ENCODE results near the gene ADAMTS2.

The ADAMTS2 gene

DNA sequence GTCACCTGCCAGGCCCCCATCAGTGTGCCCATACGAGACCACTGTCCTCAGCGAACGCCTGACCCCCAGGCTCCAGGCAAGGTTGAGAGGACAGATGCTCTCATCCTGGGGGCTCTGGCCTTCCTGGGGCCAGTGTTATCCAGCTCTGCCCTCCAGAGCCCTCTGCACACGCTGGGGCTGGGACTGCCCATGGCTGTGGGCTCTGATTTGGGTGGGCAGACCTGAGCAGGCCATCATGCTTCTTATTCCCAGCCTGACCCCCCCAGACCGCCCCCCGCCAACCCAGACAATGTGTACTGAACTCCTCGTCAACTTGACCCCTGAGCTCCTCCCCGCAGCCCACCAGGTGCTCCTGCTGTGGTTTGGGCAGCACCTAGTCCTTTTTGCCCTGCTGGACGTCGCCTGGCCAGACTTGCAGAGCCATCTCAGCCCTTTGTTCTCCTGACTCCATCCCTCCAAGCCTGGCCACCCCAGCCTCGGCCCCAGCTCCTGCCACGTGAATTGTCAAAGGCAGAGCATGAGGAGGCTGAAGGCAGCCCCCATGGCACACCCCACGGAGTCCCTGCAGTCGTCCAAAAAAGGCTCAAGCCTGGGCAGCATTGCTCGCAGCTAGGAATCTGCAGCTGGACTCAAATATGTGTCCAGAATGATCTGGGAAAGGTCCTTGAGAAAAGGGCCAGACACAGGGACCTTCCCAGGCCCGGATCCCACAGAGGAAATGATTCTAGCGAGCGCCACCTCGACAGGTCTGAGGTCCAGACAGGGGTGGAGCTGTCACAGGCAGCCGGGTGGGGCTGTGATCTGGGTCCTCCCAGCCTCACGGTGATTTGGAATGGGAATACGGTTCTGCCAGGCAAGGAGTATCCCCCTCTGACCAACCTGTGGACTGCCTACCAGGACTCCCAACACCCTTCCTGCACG, 87.0 kb downstream of the ADAMTS2 start:
- no peaks in the 10 kb centered on the region for H3K4me1 ChIP-seq (ENCODE audit: control insufficient read depth in 2 of 2, insufficient read depth in 2 of 2, low read length in 2 of 2)
- H3K9ac ChIP-seq (ENCODE audit: low read depth in 1 of 2, low read length in 2 of 2): no peak overlapping the region
- no peaks in the 10 kb centered on the region for H3K27me3 ChIP-seq (ENCODE audit: control insufficient read depth in 2 of 2, insufficient read depth in 2 of 2, low read length in 2 of 2)
- H3K9me3 ChIP-seq (ENCODE audit: control insufficient read depth in 2 of 2, low read length in 2 of 2): no peaks in the 10 kb centered on the region
- H3K36me3 ChIP-seq (ENCODE audit: control insufficient read depth in 2 of 2, insufficient read depth in 2 of 2, low read length in 2 of 2): no peaks in the 10 kb centered on the region
- H3K27ac ChIP-seq (ENCODE audit: low read depth in 2 of 2, low read length in 2 of 2): no peak overlapping the region
- H3K4me3 ChIP-seq (ENCODE audit: low read length in 2 of 2): no peak overlapping the region

GRCh38 chr5:179257176-179257682, 88.0 kb downstream of the ADAMTS2 start:
- Histone ChIP-seq H3K27ac (ENCODE audit: low read depth in 2 of 2, low read length in 2 of 2) (no peak overlapping the region), H3K27me3 (ENCODE audit: control insufficient read depth in 2 of 2, insufficient read depth in 2 of 2, low read length in 2 of 2) (no peaks in the 10 kb centered on the region), H3K9me3 (ENCODE audit: control insufficient read depth in 2 of 2, low read length in 2 of 2) (no peaks in the 10 kb centered on the region), H3K9ac (ENCODE audit: low read depth in 1 of 2, low read length in 2 of 2) (no peak overlapping the region), H3K4me3 (ENCODE audit: low read length in 2 of 2) (no peak overlapping the region), H3K36me3 (ENCODE audit: control insufficient read depth in 2 of 2, insufficient read depth in 2 of 2, low read length in 2 of 2) (no peaks in the 10 kb centered on the region), H3K4me1 (ENCODE audit: control insufficient read depth in 2 of 2, insufficient read depth in 2 of 2, low read length in 2 of 2) (no peaks in the 10 kb centered on the region)

DNA sequence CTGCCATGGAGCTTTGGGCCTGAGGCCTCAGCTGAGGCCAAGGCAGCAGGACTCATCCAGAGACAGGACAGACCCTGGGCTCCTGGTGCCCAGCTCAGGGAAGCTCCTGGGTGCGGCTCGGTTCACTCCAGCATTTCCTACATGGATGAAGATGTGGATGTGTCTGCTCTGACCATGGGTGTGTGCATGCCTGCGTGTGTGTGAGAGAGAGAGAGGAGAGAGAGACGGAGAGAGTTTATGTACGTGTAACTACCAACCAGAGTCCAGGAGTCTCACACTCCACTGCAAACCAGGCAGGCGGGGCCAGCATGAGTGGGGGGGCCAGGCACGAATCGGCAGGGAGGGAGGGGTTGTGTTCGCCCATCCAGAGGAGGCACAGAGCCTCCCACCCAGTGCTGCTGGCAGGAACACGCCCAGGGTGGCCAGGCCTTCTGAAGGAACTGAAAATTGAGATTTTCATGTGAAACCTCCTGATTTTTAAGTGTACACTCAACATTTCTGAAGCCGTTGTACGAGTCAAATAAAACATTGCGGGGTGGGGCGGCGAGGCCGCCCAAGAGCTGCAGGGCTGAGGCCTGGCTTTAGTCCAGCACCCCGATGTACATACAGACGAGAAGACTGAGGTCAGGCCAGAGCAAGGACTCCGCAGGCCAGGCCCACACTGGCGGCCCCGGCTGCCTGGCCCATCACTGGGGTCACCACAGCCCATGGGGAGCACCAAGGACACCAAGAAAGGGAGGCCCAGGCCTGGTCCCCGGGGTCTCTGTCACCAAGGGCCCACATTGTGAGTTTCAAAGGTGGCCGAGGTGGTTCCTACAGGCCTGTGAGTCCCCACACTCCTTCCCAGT, 88.7 kb downstream of the ADAMTS2 start:
- H3K9ac ChIP-seq (ENCODE audit: low read depth in 1 of 2, low read length in 2 of 2): no peak overlapping the region
- H3K4me1 ChIP-seq (ENCODE audit: control insufficient read depth in 2 of 2, insufficient read depth in 2 of 2, low read length in 2 of 2): no peaks in the 10 kb centered on the region
- H3K36me3 ChIP-seq (ENCODE audit: control insufficient read depth in 2 of 2, insufficient read depth in 2 of 2, low read length in 2 of 2): no peaks in the 10 kb centered on the region
- no peak overlapping the region for H3K27ac ChIP-seq (ENCODE audit: low read depth in 2 of 2, low read length in 2 of 2)
- H3K27me3 ChIP-seq (ENCODE audit: control insufficient read depth in 2 of 2, insufficient read depth in 2 of 2, low read length in 2 of 2): no peaks in the 10 kb centered on the region
- H3K9me3 ChIP-seq (ENCODE audit: control insufficient read depth in 2 of 2, low read length in 2 of 2): no peaks in the 10 kb centered on the region
- no peak overlapping the region for H3K4me3 ChIP-seq (ENCODE audit: low read length in 2 of 2)

DNA sequence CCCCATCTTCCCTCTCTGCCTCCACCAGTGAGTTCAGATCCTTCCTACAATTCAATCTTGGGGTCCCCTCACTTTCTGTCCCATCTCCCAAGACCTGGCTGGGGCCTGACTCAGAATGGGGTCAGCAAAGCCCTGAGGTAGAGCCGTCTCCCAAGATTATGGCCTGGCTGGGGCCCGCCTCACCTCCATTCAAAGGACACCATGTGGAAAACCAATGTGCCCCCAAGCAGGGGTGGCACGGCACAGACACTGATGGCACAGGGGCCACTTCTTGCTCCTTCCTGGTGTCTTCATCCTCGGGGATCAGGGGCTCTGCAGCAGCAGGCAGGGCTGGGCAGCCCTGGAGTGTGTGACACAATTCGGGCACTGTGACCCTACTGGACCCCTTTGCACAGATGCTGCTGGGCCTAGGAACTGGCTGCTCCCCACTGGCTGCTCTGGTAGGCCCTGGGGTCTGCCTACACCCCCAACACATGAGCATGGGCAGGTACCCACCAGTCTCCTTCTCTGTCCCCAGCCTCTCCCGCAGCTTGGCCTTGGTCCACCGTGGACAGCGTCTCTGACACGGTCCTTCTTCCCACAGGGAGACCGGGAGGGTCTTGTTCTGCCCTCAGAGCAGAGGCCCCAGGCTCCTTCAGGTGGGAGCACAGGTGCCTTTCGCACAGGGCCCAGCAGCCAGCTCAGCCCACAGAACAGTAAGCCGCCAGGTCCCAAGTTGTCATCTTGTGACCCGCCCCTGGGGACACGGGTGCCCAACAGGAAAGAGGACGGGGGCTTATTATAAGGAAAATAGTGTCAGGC, 89.5 kb downstream of the ADAMTS2 start:
- Histone ChIP-seq H3K4me1 (ENCODE audit: control insufficient read depth in 2 of 2, insufficient read depth in 2 of 2, low read length in 2 of 2) (no peaks in the 10 kb centered on the region), H3K9me3 (ENCODE audit: control insufficient read depth in 2 of 2, low read length in 2 of 2) (no peaks in the 10 kb centered on the region), H3K36me3 (ENCODE audit: control insufficient read depth in 2 of 2, insufficient read depth in 2 of 2, low read length in 2 of 2) (no peaks in the 10 kb centered on the region), H3K27me3 (ENCODE audit: control insufficient read depth in 2 of 2, insufficient read depth in 2 of 2, low read length in 2 of 2) (no peaks in the 10 kb centered on the region), H3K27ac (ENCODE audit: low read depth in 2 of 2, low read length in 2 of 2) (no peak overlapping the region), H3K9ac (ENCODE audit: low read depth in 1 of 2, low read length in 2 of 2) (no peak overlapping the region), H3K4me3 (ENCODE audit: low read length in 2 of 2) (no peak overlapping the region)

- Histone ChIP-seq H3K27ac (ENCODE audit: low read depth in 2 of 2, low read length in 2 of 2) (no peak overlapping the region), H3K36me3 (ENCODE audit: control insufficient read depth in 2 of 2, insufficient read depth in 2 of 2, low read length in 2 of 2) (no peaks in the 10 kb centered on the region), H3K27me3 (ENCODE audit: control insufficient read depth in 2 of 2, insufficient read depth in 2 of 2, low read length in 2 of 2) (no peaks in the 10 kb centered on the region), H3K4me3 (ENCODE audit: low read length in 2 of 2) (no peak overlapping the region), H3K4me1 (ENCODE audit: control insufficient read depth in 2 of 2, insufficient read depth in 2 of 2, low read length in 2 of 2) (no peaks in the 10 kb centered on the region), H3K9me3 (ENCODE audit: control insufficient read depth in 2 of 2, low read length in 2 of 2) (no peaks in the 10 kb centered on the region), H3K9ac (ENCODE audit: low read depth in 1 of 2, low read length in 2 of 2) (no peak overlapping the region)
Measured at GRCh38 chr5:179254638-179255271, 90.5 kb downstream of the ADAMTS2 start.

DNA sequence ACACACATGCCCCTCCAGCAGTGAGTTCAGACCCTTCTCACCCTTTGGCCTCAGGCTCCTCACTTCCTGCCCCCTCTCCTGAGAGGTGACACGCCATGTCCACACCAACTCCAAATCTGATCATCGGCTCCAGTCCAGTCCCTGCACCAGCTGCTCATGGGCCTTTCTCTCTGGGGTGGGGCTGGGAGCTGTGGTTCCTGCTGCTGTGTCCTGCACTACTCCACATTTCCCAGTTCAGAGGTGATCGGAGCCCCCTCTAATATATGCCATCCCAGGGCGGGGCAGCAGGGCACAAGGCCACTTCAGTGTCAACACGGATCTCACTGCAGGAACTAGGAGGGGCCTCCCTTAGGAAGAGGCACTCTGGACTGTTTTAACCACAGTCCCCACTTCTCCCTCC, 91.5 kb downstream of the ADAMTS2 start:
- no peaks in the 10 kb centered on the region for H3K27me3 ChIP-seq (ENCODE audit: control insufficient read depth in 2 of 2, insufficient read depth in 2 of 2, low read length in 2 of 2)
- no peaks in the 10 kb centered on the region for H3K36me3 ChIP-seq (ENCODE audit: control insufficient read depth in 2 of 2, insufficient read depth in 2 of 2, low read length in 2 of 2)
- no peak overlapping the region for H3K27ac ChIP-seq (ENCODE audit: low read depth in 2 of 2, low read length in 2 of 2)
- no peaks in the 10 kb centered on the region for H3K9me3 ChIP-seq (ENCODE audit: control insufficient read depth in 2 of 2, low read length in 2 of 2)
- H3K9ac ChIP-seq (ENCODE audit: low read depth in 1 of 2, low read length in 2 of 2): no peak overlapping the region
- H3K4me1 ChIP-seq (ENCODE audit: control insufficient read depth in 2 of 2, insufficient read depth in 2 of 2, low read length in 2 of 2): no peaks in the 10 kb centered on the region
- H3K4me3 ChIP-seq (ENCODE audit: low read length in 2 of 2): no peak overlapping the region

GRCh38 chr5:179251276-179251969, 93.8 kb downstream of the ADAMTS2 start:
- no peaks in the 10 kb centered on the region for H3K36me3 ChIP-seq (ENCODE audit: control insufficient read depth in 2 of 2, insufficient read depth in 2 of 2, low read length in 2 of 2)
- H3K4me3 ChIP-seq (ENCODE audit: low read length in 2 of 2): no peak overlapping the region
- H3K27me3 ChIP-seq (ENCODE audit: control insufficient read depth in 2 of 2, insufficient read depth in 2 of 2, low read length in 2 of 2): no peaks in the 10 kb centered on the region
- H3K4me1 ChIP-seq (ENCODE audit: control insufficient read depth in 2 of 2, insufficient read depth in 2 of 2, low read length in 2 of 2): no peaks in the 10 kb centered on the region
- H3K9ac ChIP-seq (ENCODE audit: low read depth in 1 of 2, low read length in 2 of 2): no peak overlapping the region
- H3K27ac ChIP-seq (ENCODE audit: low read depth in 2 of 2, low read length in 2 of 2): no peak overlapping the region
- no peaks in the 10 kb centered on the region for H3K9me3 ChIP-seq (ENCODE audit: control insufficient read depth in 2 of 2, low read length in 2 of 2)

GRCh38 chr5:179250561-179251225, 94.6 kb downstream of the ADAMTS2 start:
- Histone ChIP-seq H3K27ac (ENCODE audit: low read depth in 2 of 2, low read length in 2 of 2) (no peak overlapping the region), H3K9ac (ENCODE audit: low read depth in 1 of 2, low read length in 2 of 2) (no peak overlapping the region), H3K4me1 (ENCODE audit: control insufficient read depth in 2 of 2, insufficient read depth in 2 of 2, low read length in 2 of 2) (no peaks in the 10 kb centered on the region), H3K36me3 (ENCODE audit: control insufficient read depth in 2 of 2, insufficient read depth in 2 of 2, low read length in 2 of 2) (no peaks in the 10 kb centered on the region), H3K9me3 (ENCODE audit: control insufficient read depth in 2 of 2, low read length in 2 of 2) (no peaks in the 10 kb centered on the region), H3K4me3 (ENCODE audit: low read length in 2 of 2) (no peak overlapping the region), H3K27me3 (ENCODE audit: control insufficient read depth in 2 of 2, insufficient read depth in 2 of 2, low read length in 2 of 2) (no peaks in the 10 kb centered on the region)

GRCh38 chr5:179246227-179246626, 99.0 kb downstream of the ADAMTS2 start:
- Histone ChIP-seq H3K27ac (ENCODE audit: low read depth in 2 of 2, low read length in 2 of 2) (no peak overlapping the region), H3K4me3 (ENCODE audit: low read length in 2 of 2) (no peak overlapping the region), H3K27me3 (ENCODE audit: control insufficient read depth in 2 of 2, insufficient read depth in 2 of 2, low read length in 2 of 2) (no peaks in the 10 kb centered on the region), H3K9me3 (ENCODE audit: control insufficient read depth in 2 of 2, low read length in 2 of 2) (no peaks in the 10 kb centered on the region), H3K36me3 (ENCODE audit: control insufficient read depth in 2 of 2, insufficient read depth in 2 of 2, low read length in 2 of 2) (no peaks in the 10 kb centered on the region), H3K9ac (ENCODE audit: low read depth in 1 of 2, low read length in 2 of 2) (no peak overlapping the region), H3K4me1 (ENCODE audit: control insufficient read depth in 2 of 2, insufficient read depth in 2 of 2, low read length in 2 of 2) (no peaks in the 10 kb centered on the region)
